Right cardiac atrium (tissue), 5 donors: Measurements from ENCODE around the gene ANO4. TPM values are rescaled to one million over a fixed set of nuclear protein-coding genes. Genes with fewer than 3 reads are reported as not detected.

Source experiments
- ATAC-seq, 2 donors: fragments of 200-7000 bp; cut with Tn5 transposase; one replicate each; pipeline versions ENCODE4 v1.8.0 to v1.9.1; 2020; ENCODE audit warnings: moderate library complexity in 2 of 2, mild to moderate bottlenecking in 1 of 2
- DNase-seq, 3 donors: peaks; one replicate each; pipeline ENCODE4 v3.0.0-alpha.2; 2020
- H3K27ac ChIP-seq: one replicate; pipeline ENCODE4 v1.5.1; 2013; ENCODE audit warnings: mild to moderate bottlenecking, low read length, control low read depth, moderate library complexity
- H3K27me3 ChIP-seq: one replicate; pipeline ENCODE4 v1.6.1; 2013; ENCODE audit not compliant: control insufficient read depth, insufficient read depth
- H3K4me1 ChIP-seq: one replicate; pipeline ENCODE4 v1.6.1; 2013; ENCODE audit warnings: low read length; ENCODE audit not compliant: control insufficient read depth, insufficient read depth
- H3K4me3 ChIP-seq: one replicate; pipeline ENCODE4 v1.5.1; 2013; ENCODE audit warnings: low read length, control low read depth
- H3K9me3 ChIP-seq: one replicate; pipeline ENCODE4 v1.6.1; 2013; ENCODE audit warnings: low read length; ENCODE audit not compliant: control insufficient read depth
- WGBS: extraction: QIAGEN DNeasy Blood & Tissue Kit; methylation state at CpG from one replicate; pipeline ENCODE4 v1.1.7; 2013; 5-methylcytosine and 5-hydroxymethylcytosine counted together
- intact Hi-C, 4 donors: fragments of 100-400 bp; cut with DNase I; formaldehyde crosslinking; loops; one replicate each; pipeline versions ENCODE4 v1.11.0 to v1.14.0; 2022 to 2023
- polyA plus RNA-seq: library from polyadenylated mRNA; stranded (reverse); fragments of 200-250 nt; gene quantifications from one replicate; pipeline ENCODE4 v1.2.3, GENCODE V29; 2013
- total RNA-seq, 4 donors: library from RNA; stranded (reverse); fragmentation: NEBNext Ultra II Directional; extraction: Animal tissue kit (Norgen Biotek cat#: 25700); gene quantifications; one replicate each; pipeline ENCODE4 v1.2.1, GENCODE V29; 2021
- donor health status: healthy with polysubstance abuse.
- donor health status: DM: no; HTN: yes; CAD: no.
- donor health status: DM: no; HTN: no; CAD: no.
- donor health status: DM: no; HTN: yes; CAD: no; lungs with severe emphysema.
- donor health status: DM: yes; HTN: yes; CAD: no.

Gene ANO4
- total and polyA plus RNA-seq, 5 donors = 0.23 to 0.89 (median 0.29) TPM; not detected in 1

DNA sequence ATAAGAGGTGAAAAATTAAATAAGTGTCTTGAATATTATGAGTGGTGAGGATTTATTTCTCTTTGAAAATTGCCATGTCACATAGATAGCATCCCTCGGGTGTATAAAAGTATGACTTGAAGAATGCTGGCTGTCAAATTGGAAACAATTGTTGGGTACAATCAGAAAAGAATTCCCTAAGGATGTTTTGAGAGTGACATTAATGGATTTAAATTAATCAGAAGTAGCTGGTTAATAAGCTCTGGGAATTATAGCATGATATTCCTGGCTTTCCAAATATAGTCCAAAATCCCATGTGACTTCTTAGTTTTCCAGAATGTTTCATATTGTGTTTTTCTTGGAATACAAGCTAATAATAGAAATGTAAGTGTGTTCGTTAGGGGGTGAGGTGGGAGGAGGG is 196.5 kb downstream of the ANO4 start:
- Histone ChIP-seq H3K4me1 (peaks cover 2% of the 10 kb centered on the region), H3K4me3 (no peak overlapping the region), H3K9me3 (no peaks in the 10 kb centered on the region), H3K27ac (no peak overlapping the region), H3K27me3 (no peaks in the 10 kb centered on the region)
- ATAC-seq (no peak), DNase-seq (no peak)
- intact Hi-C loops = no loop called here
- WGBS = 44% methylated on average over 2 of the region's 2 CpGs

- DNase-seq (no peak), ATAC-seq (no peak)
- Histone ChIP-seq H3K4me3 (no peak overlapping the region), H3K27ac (no peak overlapping the region), H3K4me1 (peaks cover 2% of the 10 kb centered on the region), H3K9me3 (no peaks in the 10 kb centered on the region), H3K27me3 (no peaks in the 10 kb centered on the region)
- WGBS = 98% methylated on average over 1 of the region's 1 CpG
- intact Hi-C loops = no loop called here
These were observed 197.6 kb downstream of the ANO4 start for GRCh38 chr12:100992194-100992593.

DNA sequence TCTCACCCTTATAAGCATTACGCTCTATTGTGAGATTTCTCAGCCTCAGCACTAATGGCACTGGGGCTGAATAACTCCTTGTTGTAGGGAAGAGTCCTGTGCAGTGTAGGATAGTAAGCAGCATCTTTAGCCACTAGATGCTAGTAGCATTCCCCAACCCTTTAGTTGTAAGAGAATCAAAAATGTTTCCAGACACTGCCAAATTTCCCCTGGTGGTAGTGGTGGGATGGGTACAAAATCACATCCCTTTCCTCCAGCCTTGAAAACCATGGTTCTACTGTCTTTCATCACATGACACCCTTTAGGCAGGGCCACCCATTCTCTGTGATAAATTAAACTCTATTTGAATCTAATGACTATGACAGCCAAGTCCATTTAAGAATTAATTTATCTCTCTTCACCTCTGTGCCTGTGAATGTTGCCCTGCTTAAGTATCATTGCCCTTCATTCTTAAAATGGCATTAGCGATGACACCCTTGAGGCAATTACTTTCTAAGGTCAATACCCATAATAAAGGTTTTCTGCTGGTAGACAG is 199.4 kb downstream of the ANO4 start:
- ATAC-seq = no peak
- no peak overlapping the region for H3K4me3 ChIP-seq
- intact Hi-C loops = no loop called here
- H3K4me1 ChIP-seq = no peaks in the 10 kb centered on the region
- no peaks in the 10 kb centered on the region for H3K27me3 ChIP-seq
- 93% methylated on average over 2 of the region's 2 CpGs for whole genome bisulfite sequencing
- H3K27ac ChIP-seq = no peak overlapping the region
- no peaks in the 10 kb centered on the region for H3K9me3 ChIP-seq
- DNase-seq = no peak

DNA sequence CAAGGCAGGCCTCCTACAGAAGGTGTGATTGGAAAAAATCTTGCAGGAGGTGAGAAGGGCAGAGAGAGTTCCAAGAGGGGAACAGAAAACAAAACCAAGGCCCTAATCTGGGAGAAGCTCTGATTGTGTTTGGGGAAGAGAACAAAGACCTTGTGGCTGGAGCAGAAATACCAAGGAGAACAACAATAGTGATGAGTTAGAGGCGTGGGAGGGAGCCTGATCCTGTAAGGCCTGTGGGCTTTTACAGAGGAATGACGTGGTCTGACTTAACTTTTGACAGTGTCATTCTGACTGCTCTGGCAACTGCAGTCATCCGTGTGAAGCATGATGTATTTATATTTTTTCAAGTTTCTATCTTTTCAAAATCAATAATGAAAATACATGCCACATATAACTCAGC is 200.6 kb downstream of the ANO4 start:
- intact Hi-C loops = no loop called here
- Histone ChIP-seq H3K27me3 (no peaks in the 10 kb centered on the region), H3K4me1 (no peaks in the 10 kb centered on the region), H3K27ac (no peak overlapping the region), H3K4me3 (no peak overlapping the region), H3K9me3 (no peaks in the 10 kb centered on the region)
- 67% methylated on average over 3 of the region's 3 CpGs for WGBS
- ATAC-seq (no peak), DNase-seq (no peak)

DNA sequence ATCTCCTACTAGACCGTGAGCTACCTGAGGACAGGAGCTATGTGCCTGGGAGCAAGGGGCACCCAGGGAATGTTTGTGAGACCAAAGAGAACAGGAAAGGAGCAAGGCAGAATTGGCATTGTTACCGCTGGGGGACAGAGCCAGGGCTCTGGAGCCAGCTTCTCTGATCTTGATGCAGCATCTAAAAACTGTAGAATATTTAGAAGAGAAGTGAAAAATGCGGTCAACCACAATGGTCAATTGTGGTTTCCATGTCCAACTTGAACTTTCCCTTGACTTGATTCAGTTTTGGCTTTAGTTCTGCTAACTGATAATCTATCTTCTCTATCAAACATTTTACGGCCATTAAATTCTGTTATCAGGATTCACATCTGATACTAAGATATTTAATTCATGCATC is 201.2 kb downstream of the ANO4 start:
- H3K9me3 ChIP-seq = no peaks in the 10 kb centered on the region
- 84% methylated on average over 4 of the region's 4 CpGs for WGBS
- H3K4me3 ChIP-seq = no peak overlapping the region
- ATAC-seq = no peak
- H3K27me3 ChIP-seq = no peaks in the 10 kb centered on the region
- H3K27ac ChIP-seq = no peak overlapping the region
- H3K4me1 ChIP-seq = no peaks in the 10 kb centered on the region
- intact Hi-C loops = no loop called here
- DNase-seq = no peak

DNA sequence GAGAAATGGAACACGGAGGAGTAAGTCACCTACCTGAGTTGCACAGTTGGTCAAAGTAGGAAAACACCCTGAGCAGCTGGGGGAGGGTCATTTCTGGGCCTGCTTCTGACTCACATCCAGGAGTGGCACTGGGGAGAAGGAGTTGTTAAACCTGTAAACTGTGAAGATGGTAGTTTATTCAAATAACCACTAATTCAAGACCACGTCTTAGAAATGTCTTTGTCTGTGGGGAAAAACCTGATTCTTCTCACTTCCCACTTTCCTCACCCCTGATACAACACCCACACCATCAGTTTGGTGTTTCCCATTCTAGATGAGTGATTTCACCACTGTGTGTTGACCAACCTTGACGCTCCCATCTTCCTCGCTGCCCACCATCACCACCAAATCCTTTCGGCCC is 207.1 kb downstream of the ANO4 start:
- Histone ChIP-seq H3K9me3 (no peaks in the 10 kb centered on the region), H3K4me3 (no peak overlapping the region), H3K4me1 (no peaks in the 10 kb centered on the region), H3K27me3 (no peaks in the 10 kb centered on the region), H3K27ac (no peak overlapping the region)
- DNase-seq (no peak), ATAC-seq (no peak)
- 85% methylated on average over 5 of the region's 5 CpGs for WGBS
- intact Hi-C loops = no loop called here

DNA sequence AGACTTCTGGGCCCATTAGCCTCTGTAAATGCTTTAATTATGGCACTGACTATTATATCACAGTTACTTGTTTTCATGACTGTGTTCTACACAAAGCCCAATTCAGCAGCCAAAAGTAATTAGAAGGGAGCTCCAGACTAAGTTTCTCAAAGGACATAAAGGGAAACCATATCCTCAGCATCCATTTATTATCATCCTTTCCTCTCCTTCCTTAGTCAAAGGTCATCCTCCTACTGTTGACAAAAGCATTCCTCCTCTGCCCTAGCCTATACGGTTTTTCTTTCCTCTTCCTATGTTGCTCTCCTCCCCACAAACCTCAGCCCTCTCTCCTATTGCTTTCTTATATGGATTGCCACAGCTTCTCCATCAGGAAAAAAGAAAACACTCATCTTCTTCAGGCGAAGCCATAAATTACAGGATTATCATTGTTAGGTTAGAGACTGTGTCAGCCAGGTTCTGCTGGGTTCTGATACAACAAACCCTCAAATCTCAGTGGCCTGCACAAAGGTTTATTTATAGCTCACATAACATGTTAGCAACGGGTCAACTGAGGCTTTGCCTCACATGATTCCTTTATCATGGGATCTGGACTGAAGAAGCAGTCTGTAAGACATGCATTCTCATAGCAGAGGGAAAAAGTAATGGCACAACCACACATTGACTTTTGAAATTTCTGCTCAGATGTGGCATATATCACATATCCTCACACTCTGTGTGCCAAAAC is 208.3 kb downstream of the ANO4 start:
- intact Hi-C loops = no loop called here
- ATAC-seq (no peak), DNase-seq (no peak)
- WGBS = 39% methylated on average over 3 of the region's 3 CpGs
- Histone ChIP-seq H3K4me1 (no peaks in the 10 kb centered on the region), H3K27ac (no peak overlapping the region), H3K4me3 (no peak overlapping the region), H3K27me3 (no peaks in the 10 kb centered on the region), H3K9me3 (no peaks in the 10 kb centered on the region)

DNA sequence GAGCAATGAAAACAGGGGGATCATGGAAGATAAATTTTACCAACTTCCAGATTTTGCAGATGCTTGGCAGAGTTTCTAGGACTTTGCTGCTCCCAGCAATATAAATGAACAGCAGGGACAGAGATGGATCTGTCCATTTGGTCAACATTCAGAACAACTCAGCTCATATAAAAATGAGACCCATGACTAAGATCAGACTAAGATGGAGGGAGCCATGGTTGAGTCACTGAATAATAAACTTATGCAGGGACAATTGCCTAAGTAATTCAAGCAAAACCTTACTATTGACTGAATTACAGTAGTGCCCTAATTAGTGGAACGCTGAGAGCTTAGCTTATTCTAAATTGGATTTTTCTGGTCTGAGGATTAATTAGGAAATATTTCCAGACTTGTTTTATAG is 210.3 kb downstream of the ANO4 start:
- ATAC-seq (no peak), DNase-seq (no peak)
- WGBS = 92% methylated on average over 1 of the region's 1 CpG
- no peaks in the 10 kb centered on the region for H3K9me3 ChIP-seq
- H3K4me1 ChIP-seq = no peaks in the 10 kb centered on the region
- no peak overlapping the region for H3K27ac ChIP-seq
- H3K4me3 ChIP-seq = no peak overlapping the region
- H3K27me3 ChIP-seq = no peaks in the 10 kb centered on the region
- intact Hi-C loops = no loop called here

GRCh38 chr12:101009274-101009673 is 214.7 kb downstream of the ANO4 start:
- Histone ChIP-seq H3K9me3 (no peaks in the 10 kb centered on the region), H3K27me3 (no peaks in the 10 kb centered on the region), H3K4me3 (no peak overlapping the region), H3K4me1 (no peaks in the 10 kb centered on the region), H3K27ac (no peak overlapping the region)
- no peak for DNase-seq
- ATAC-seq = no peak
- intact Hi-C loops = no loop called here
- WGBS = 89% methylated on average over 1 of the region's 1 CpG

DNA sequence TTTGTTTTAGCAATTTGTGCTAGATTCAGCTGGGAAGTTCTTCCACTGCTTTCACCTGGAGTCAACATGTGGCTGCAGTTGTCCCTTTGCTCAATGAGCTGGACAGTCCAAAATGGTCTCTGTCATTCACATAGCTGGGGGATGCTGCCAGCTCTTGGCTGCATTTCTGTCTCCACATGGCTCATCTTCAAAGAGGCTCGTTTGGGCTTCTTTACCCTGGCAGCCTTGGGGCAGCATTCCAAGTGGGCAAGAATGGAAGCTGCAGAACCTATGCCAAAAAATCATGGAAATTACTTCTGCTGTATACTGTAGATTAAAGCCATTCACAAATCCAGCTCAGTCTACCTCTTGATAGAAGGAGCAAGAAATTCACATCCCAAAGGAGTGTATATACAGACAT is 216.3 kb downstream of the ANO4 start:
- intact Hi-C loops = no loop called here
- DNase-seq = no peak
- Histone ChIP-seq H3K4me3 (no peak overlapping the region), H3K27me3 (no peaks in the 10 kb centered on the region), H3K9me3 (no peaks in the 10 kb centered on the region), H3K27ac (no peak overlapping the region), H3K4me1 (no peaks in the 10 kb centered on the region)
- 35% methylated on average over 1 of the region's 1 CpG for WGBS
- no peak for ATAC-seq

- H3K27me3 ChIP-seq = no peaks in the 10 kb centered on the region
- ATAC-seq = no peak
- H3K4me1 ChIP-seq = no peaks in the 10 kb centered on the region
- H3K27ac ChIP-seq = no peak overlapping the region
- 87% methylated on average over 6 of the region's 6 CpGs for WGBS
- no peak for DNase-seq
- intact Hi-C loops = no loop called here
- no peak overlapping the region for H3K4me3 ChIP-seq
- no peaks in the 10 kb centered on the region for H3K9me3 ChIP-seq
These were observed 219.4 kb downstream of the ANO4 start for GRCh38 chr12:101013993-101014392.

DNA sequence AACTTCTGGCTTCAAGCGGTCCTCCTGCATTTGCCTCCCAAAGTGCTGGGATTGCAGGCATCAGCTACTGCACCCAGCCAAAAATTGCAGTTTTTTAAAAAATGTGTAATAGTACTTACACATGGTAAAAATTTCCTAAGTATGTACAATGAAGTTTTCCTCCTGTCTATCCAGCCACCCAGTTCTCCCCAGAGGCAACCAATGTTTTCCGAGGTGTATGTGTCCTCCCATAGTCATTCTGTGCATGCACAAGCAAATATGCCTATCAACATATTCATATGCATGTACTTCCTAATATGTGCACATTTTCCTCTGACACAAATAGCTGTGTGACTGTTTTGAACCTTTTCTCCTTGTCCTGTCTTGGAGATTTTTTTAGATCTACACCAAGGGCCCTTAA is 220.5 kb downstream of the ANO4 start:
- intact Hi-C loops = no loop called here
- ATAC-seq = no peak
- H3K4me3 ChIP-seq = no peak overlapping the region
- H3K4me1 ChIP-seq = no peaks in the 10 kb centered on the region
- no peak for DNase-seq
- no peak overlapping the region for H3K27ac ChIP-seq
- WGBS = 89% methylated on average over 2 of the region's 2 CpGs
- H3K9me3 ChIP-seq = no peaks in the 10 kb centered on the region
- no peaks in the 10 kb centered on the region for H3K27me3 ChIP-seq
